NOMO-1 treated with DMSO at 0.1 percent for 48 hours (cell line): ENCODE measurements around the gene SPOCK1.
"Not testable (repeated sequence)": the region's sequence is repeated elsewhere in the genome, so short reads cannot be mapped to it uniquely, and the experiment has no call there.

Experiments used
- DNase-seq: peaks from one replicate; lab custom pipeline; 2025; ENCODE audit not compliant: unreplicated experiment; lab: John Stamatoyannopoulos, UW

SPOCK1 gene

GRCh38 chr5:137398751-137399150 lies 100.4 kb downstream of the SPOCK1 start:
- DNase-seq = no peak

- no peak for DNase-seq
Observed at GRCh38 chr5:137398154-137398553, 101.0 kb downstream of the SPOCK1 start.

GRCh38 chr5:137395011-137395755 lies 103.9 kb downstream of the SPOCK1 start:
- no peak for DNase-seq

GRCh38 chr5:137394380-137394779 lies 104.7 kb downstream of the SPOCK1 start:
- no peak for DNase-seq

GRCh38 chr5:137393196-137393993 lies 105.7 kb downstream of the SPOCK1 start:
- DNase-seq = no peak

GRCh38 chr5:137392261-137392660 lies 106.9 kb downstream of the SPOCK1 start:
- DNase-seq = no peak

- DNase-seq = not testable (repeated sequence)
Observed at GRCh38 chr5:137391044-137391443, 108.1 kb downstream of the SPOCK1 start.

GRCh38 chr5:137389042-137389441 lies 110.1 kb downstream of the SPOCK1 start:
- DNase-seq = no peak

- no peak for DNase-seq
Observed at GRCh38 chr5:137385064-137385463, 114.1 kb downstream of the SPOCK1 start.

GRCh38 chr5:137383909-137384308 lies 115.2 kb downstream of the SPOCK1 start:
- DNase-seq = no peak

- no peak for DNase-seq
Observed at GRCh38 chr5:137381555-137381954, 117.6 kb downstream of the SPOCK1 start.

- DNase-seq = no peak
Observed at GRCh38 chr5:137379555-137380286, 119.4 kb downstream of the SPOCK1 start.

- DNase-seq = no peak
Observed at GRCh38 chr5:137375741-137376526, 123.2 kb downstream of the SPOCK1 start.

- no peak for DNase-seq
Observed at GRCh38 chr5:137374110-137374714, 124.9 kb downstream of the SPOCK1 start.

GRCh38 chr5:137372773-137373160 lies 126.4 kb downstream of the SPOCK1 start:
- peak; percentile 93 for DNase-seq

- DNase-seq = peak; percentile 63
Observed at GRCh38 chr5:137372016-137372772, 126.9 kb downstream of the SPOCK1 start.

- DNase-seq = no peak
Observed at GRCh38 chr5:137370096-137371071, 128.7 kb downstream of the SPOCK1 start.

- no peak for DNase-seq
Observed at GRCh38 chr5:137368651-137369050, 130.5 kb downstream of the SPOCK1 start.

GRCh38 chr5:137367951-137368350 lies 131.2 kb downstream of the SPOCK1 start:
- no peak for DNase-seq
